Activated CD4-positive, alpha-beta T cell treated with anti-CD3 and anti-CD28 coated beads, Interleukin-2, amount 50 U/mL, for 16 hours (primary cell): ENCODE measurements around the gene MTMR3.
"Not testable (repeated sequence)": the region's sequence is repeated elsewhere in the genome, so short reads cannot be mapped to it uniquely, and the experiment has no call there.

Source experiments
- DNase-seq: peaks from one replicate; pipeline ENCODE4 v3.0.0-alpha.2; 2020

MTMR3 gene

DNA sequence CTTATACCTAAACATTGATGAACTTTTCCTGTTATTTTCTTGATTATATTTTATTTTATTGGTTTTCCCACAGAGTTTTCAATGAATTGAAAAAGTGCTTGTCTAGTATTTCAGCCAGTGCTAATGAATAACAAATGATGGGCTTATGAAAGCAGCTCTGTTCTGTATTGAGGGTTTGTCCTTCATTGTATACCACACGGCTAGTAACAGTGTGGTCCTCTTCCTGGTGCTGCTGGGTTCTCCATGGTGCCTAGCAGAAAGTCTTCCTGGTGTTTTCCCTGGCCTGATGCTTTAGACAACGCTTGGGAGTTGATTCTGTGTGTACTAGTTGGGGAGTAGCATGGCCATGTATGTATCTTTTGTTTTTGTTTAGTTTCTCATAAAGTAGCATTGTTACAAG is 89.1 kb downstream of the MTMR3 start:
- DNase-seq = no peak

DNA sequence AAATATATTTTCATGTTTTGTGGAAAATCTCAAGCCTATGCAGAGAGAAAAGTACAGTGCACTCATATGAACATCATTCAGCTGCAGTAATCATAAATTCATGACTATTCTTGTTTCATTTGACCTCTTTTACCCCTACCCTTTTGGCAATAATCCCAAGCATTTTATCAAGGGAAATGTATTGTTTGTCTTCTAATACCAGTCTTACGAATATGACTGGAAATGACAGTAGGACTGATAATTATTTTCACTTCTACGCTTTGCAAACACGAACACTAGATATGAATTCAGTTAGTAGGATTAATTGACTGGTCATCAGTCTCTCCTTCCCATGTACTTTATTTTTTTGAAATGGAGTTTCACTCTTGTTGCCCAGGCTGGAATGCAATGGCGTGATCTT is 90.3 kb downstream of the MTMR3 start:
- DNase-seq = no peak

DNA sequence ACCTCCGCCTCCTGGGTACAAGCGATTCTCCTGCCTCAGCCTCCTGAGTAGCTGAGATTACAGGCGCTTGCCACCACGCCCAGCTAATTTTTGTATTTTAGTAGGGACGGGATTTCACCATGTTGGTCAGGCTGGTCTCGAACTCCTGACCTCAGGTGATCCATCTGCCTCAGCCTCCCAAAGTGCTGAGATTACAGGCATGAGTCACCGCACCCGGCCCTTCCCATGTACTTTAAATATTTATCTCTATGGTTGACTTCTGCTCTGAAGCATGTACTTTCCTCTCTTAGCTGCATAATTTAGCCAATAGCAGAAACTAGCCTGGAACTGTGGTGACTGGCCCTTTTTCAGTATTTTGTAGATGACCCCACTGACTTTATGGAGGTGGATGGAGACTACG is 90.7 kb downstream of the MTMR3 start:
- not testable (repeated sequence) for DNase-seq

DNA sequence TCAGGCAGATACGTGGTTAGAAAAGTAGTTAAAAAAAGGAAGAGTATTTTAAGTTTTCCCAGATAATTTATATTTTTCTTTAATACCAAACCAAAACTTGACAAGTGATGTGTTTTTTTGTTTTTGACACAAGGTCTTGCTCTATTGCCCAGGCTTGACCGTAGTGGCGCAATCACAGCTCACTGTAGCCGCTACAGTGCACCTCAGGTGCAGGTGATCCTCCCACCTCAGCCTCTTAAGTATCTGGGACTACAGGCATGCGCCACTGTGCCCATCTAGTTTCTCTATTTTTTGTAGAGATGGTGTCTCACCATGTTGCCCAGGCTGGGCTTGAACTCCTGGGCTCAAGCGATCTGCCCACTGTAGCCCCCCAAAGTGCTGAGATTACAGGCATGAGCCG is 92.5 kb downstream of the MTMR3 start:
- DNase-seq = no peak

DNA sequence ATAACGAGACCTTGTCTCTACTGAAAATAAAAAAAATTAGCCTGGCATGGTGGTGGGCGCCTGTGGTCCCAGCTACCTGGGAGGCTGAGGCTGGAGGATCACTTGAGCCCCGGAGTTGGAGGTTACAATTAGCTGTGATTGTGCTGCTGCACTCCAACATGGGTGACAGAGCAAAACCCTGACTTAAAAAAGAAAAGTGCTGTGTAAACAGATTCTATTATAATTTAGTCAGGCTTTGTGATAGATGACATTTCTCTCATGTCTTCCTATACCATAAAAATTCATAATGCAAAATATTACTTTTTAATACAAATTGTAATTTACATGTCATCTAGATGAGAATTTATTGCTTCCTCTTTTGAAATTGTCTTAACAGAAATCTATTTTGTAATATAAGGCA is 94.1 kb downstream of the MTMR3 start:
- DNase-seq = no peak

DNA sequence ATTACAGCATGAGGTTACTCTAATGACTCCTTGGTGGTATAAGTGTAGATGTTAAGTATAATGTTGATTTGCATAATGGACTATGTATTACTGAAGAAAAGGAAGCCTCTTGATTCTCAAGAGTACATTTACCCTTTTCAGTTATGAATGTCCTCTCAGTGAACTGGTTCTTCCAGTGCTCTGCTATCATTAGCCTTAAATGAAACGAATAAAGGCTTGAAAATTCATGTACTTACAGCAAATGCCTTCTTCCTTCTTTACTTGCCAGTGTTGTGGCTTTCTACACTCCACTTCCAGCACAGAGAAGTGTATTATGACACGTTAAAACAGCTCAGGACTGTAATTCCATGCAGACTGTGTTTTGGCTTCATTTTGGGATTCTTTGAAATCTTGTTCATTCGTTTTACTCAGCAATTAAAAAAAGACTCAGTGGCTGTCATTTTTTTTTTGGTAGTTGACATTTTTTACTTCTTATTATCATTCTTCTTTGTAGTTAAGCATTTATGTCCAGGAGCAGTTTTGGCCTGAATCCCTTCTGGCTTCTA is 96.9 kb downstream of the MTMR3 start:
- no peak for DNase-seq

DNA sequence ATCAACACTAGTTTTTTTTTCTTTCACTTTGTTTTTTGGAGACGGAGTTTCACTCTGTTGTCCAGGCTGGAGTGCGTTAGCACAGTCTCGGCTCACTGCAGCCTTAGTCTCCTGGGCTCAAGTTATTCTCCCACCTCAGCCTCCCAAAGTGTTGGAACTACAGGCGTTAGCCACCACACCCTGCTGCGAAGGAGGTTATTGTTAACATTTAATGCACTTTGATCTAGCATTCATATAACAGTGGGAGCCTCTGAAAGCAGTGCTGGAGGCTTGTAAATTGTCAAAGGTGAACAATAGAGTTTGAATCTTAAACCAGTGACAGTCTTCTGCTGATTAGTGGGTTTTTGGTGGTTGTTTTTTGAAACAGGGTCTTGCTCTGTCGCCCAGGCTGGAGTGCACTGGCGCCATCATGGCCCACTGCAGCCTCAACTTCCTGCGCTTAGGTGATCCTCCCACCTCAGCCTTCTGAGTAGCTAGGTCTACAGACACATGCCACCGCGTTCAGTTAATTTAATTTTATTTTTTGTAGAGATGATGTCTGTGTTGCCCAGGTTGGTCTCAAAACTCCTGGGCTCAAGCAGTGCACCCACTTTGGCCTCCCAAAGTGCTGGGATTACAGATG is 100.4 kb downstream of the MTMR3 start:
- no peak for DNase-seq

DNA sequence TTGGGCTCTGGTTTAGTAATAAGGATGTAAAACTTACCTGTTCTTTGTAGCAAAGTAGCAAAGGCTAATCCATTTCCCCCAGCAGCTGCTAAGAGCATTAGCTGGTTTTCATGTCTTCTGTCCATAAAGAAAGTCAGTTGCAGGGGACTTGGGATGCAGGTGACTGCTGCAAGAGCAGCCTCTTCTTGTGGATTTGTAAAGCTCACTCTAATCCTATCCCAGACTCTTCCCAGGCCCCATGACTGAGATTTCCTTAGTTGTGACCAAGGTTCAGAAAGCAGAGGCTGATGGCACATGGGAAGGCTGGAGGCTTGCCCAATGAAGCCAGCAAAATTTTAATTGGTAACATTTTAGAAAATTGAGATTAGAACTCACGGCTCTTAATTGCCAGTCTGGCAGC is 102.9 kb downstream of the MTMR3 start:
- DNase-seq = no peak

DNA sequence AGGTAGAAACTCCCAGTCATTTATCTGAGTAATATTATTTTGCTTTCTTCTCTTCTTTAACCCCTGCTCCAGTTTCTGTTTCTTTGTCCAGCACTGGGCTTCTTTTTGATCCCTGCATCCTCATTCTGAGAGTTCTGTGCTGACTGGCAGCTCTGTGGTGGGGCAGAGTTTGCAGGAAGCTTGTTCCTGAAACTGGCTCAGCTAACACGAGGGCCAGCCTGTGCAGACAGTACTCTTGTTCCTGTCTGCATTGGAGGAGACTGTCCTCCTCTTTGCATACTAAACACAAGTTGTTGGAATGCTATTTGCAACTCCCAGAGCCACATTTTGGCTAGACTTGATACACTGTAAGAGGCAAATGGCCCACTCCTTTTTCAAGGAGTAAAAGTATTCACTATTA is 104.2 kb downstream of the MTMR3 start:
- peak; percentile 16 for DNase-seq

DNA sequence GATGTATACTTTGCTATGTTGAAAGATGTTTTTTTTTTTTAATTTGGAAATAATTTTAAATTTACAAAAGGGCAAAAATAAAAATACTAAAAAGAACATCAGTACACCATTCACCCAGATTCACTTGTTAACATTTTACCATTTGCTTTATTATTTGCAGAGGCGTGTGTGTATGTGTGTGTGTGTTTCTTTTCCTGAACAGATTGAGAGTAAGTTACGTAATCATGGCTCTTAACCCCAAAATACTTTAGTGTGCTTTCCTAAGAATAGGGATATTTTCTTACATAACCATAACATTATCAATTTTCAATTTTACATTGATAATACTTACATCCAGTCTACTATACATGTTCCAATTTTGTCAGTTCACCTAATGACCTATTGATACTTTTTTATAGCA is 105.7 kb downstream of the MTMR3 start:
- DNase-seq = no peak

DNA sequence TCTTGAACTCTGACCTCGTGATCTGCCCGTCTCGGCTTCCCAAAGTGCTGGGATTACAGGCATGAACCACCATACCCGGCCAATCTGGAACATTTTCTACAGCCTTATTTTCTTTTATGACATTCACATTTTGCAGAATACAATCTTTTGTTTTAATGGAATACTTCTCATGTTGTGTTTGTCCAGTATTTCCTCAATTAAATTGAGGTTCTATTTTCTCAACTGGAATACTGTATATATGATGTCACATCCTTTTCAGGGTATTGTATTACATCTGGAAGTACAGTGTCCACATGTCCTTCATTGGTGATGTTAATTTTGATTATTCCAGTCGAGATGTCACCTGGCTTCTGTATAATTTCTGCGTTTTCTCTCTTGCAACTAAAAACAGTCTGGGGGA is 106.5 kb downstream of the MTMR3 start:
- no peak for DNase-seq

DNA sequence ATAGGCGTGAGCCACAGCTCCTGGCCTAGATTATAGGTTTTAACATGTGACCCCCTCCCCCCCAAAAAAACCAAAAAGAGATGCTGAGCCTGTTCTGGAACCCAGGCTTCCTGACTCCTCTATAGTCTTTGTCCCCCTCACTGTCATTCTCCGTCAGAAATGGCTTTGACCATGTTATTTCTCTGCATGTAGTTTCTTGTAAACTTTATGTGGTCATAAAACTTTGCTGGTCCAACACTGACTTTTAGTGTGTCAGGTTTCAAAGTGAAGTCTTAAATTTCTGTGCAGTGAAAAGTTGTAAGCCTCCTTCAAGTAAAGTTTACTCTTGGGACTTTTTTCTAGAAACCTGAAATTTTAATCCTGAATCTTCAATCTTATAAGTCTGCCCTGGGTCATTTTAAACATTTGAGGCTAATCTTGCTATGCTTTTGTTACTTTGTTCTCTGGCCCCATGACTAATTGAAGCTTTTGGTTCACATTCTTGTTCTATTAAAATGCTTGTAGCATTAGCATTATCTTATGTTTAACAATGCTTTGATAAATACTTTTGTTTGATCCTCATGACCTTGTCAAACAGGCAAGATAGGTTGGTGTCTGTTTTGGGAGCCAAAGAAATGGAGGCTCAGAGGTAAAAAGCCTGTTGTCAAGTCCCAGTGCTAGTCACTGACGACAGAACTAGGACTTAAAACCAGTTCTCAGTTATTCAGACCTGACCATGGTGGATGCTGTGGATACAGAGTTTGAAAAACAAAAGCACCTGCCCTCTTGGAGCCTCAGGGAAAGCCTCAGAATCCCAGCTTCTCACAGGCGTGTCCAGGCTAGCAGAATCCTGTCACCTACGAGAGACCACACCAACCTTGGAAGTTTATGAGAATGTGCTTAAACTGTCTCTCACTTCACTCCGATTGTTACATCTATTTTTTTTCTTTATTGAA is 109.6 kb downstream of the MTMR3 start:
- DNase-seq = no peak

DNA sequence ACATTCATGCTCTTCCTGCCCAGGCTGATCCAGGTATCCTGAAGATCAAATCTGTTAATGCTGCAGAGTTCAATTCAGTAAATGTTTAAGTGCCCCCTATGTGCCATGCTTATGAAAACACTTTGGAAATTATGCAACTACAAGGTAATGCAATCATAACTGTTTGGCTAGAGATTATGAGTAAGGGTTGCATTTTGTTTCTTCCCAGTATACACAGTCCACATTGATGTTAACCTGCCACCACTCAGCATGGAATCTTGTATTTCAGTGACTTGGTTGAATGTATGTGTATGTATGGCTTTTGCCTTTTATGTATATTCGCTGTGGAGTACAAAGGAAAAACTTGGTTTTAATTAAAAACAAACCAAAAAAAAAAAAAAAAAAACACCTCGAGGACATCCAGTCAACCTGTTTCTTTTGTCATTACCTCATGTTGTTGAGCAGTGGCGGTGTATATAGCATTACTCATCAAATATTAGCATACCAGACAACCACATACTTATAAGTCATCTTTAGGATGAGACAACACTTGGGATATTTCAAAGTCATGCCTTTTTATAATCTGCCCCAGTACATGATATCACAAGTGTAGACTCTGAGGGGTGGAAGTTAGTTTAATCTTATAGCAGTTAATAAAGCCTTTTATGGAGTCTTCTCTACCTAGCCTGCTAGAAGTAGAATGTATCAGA is 111.2 kb downstream of the MTMR3 start:
- DNase-seq = no peak

DNA sequence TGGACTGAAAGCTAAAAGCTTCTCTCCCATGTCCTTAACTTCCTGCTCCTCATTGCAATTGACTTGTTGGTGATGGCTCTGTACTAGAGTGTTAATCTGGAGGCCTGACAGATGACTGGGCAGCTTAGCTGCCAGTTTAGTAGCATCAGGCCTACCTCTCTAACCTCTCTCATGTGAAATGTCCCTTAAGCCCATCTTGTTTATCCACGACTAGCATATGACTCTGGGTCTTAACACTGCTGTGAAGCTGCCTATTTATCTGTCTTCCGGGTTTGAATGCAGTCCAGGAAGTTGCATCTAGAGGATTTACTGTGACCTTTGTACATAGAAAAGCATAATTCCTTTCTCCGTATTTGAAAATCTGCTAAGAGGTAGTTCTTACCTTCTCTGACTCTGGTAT is 112.0 kb downstream of the MTMR3 start:
- DNase-seq = no peak

DNA sequence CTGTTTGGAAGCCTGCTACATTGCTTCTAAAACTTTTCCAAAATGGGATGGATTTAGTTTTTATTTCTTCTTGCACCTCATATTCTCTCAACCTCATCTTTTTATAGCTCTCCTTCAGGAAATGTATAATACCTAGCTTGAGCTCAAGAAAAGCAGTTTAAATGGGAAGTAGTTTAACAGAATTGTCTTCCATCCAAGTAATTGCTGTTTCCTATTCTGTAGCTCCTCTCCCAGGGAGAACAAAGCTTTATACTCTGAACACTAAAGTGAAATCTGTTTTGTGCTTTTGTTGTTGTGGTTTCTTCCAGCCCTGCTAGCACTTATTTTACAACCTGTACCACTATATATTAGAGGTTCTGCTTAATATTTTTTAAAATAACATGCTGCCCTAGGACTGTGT is 114.1 kb downstream of the MTMR3 start:
- no peak for DNase-seq

DNA sequence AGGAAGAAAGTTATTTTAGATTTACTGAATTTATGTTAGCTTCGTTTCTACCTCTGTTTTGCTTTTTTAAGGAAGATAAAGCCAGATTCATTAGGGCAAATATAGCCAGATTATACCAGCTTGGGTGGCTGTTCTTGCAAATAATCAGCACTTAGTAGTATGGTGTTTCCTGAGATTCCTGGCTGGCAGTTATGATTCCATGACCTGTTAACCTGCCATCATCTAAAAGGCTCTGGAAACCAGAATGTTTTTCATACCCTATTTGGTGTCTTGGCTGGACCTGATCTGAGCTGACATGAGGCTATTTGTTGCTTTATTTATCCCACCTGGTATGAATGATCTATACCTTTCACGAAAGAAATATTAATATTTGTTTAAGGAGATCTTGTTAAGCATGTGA is 114.5 kb downstream of the MTMR3 start:
- DNase-seq = no peak

DNA sequence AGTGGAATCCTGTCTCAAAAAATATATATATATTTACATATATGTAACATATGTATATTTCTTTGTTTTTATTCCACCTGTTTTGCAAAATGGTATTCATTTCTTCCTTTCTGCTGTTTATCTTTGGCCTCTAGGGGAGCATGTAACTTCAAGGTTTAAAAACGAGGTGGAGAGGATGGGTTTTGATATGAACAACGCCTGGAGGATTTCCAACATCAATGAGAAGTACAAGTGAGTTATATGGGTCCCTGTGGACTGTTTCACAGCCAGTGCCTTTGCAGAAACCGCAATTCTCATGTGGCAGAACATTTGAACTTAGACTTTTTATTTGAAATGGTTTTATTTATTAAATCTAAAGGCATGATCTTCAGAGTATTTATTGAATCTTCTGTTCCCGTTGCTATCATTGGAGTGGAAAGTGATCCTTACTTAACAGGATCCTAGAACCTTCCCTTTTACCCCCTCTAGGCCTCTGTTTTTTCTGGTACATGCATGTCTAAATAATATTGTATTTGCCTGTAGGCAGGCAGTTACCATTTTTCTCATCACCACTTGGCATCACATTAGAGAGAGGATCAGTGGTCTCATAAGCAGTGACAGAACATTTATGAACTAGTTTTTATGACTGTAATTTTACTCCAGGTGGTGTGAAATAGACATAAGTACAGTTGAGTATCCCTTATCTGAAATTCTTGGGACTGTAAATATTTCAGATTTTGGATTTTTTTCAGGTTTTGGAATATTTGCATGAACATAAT is 115.8 kb downstream of the MTMR3 start:
- DNase-seq = no peak

DNA sequence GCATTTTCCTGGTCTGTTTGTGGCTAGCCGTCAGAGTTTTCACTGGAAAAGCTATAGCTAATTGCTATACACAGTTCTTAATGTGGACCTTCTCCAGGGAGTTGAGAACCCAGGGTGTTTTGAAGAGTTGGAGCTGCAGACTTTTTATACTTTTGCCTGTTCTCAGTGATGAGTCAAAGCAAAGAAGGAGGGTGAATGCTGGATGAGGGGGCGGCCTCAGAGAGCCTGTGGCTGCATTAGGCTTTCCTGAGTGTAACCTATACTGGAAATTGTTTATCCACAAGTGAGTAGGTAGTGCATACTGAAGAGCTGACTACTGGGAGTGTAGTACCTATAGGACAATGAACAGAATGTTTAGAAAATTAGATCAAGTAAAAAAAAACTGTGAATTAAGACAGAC is 117.6 kb downstream of the MTMR3 start:
- DNase-seq = no peak

DNA sequence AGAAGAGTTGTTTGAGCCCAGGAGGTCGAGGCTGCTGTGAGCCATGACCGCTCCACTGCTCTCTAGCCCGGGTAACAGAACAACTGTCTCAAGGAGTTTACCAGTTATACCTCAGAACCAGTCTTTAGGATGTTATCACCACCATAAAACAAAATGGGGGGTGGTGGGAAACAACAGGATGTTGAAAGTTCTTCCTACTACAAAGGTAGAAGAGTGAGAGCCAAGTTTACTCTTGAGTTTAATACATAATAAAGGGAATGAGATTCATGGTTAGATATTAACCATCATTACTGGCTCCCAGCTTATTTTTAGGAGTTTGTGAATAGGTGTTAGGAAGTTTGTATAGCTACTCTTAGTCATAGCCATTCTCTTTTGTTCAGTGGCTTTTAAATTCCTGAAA is 118.5 kb downstream of the MTMR3 start:
- DNase-seq = no peak

DNA sequence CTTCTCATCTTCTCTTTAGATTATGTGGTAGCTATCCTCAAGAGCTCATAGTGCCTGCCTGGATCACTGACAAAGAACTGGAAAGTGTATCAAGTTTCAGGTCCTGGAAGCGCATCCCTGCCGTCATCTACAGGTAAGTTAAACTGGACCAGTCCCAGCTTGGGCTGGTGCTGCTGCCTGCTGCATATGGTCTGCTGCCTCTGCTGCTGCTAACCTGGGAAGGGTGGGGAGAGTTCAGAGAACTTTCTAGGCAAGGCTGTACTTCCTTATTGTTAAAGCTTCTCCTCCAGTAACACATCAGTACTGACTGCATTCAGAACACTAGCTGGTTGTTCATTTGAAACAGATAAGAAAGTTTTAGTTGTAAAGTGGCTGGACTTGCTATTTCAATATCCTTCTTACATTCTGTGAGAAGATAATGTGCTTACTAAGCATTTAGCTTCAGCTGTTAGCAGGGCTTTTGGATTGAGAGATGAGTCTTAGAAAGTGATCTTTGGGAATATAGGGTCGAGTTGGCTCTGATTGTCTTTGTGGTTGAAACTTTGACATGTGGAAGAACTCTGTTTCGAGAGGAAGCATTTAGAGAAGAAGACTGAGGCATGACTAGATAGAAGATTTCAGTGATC is 120.0 kb downstream of the MTMR3 start:
- DNase-seq = no peak

DNA sequence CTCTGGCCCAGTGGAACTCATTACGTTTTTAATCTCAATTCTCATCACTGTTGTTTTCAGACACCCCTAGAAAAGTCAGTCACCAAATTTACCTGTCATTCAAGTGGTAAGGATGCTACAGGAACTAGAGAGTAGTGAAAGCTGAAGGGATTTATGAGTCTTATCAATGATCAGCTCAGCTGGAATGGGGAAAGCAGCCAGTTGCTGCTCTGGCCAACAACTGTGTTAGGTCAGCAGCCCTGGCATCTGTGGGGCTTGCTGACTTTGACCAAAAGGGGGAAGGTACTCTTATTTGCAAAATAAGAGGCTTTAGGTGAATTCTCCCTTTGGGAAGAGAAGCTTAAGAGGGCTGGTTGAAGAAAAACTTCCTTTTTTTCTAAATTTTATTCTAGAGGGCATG is 121.1 kb downstream of the MTMR3 start:
- DNase-seq = no peak

DNA sequence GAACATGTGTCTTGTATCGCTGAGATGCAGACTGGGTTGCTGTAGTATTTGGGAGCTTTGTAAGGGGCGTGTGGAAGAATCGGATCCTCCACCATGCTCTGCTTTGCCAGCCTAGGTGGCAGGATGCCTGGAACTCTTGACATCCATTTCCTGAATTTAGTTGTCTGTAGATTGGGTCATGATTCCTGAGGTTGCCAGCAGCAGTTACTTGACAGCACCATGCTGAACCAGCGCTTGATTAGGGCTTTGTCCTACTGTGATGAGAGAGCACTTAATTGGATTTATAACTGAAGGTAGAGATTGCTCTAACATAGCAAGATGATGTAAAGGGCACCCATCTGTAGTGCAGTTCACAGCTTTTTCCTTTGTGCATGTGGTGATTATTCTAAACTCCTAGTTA is 121.7 kb downstream of the MTMR3 start:
- no peak for DNase-seq
